Activated CD8-positive, alpha-beta T cell treated with anti-CD3 and anti-CD28 coated beads for 36 hours (primary cell): ENCODE data around the gene RAD51B. TPM values are rescaled to one million over a fixed set of nuclear protein-coding genes. Genes with fewer than 3 reads are reported as not detected.

Source experiments
- ATAC-seq: fragments of 200-7000 bp; cut with Tn5 transposase; one replicate; pipeline ENCODE4 v1.10.0; 2021; ENCODE audit warnings: mild to moderate bottlenecking, moderate library complexity
- CTCF ChIA-PET: fragments of 350-600 bp; sonication (Branson Sonifier 250); formaldehyde crosslinking; loops from one replicate; lab custom pipeline; 2021; ENCODE audit warnings: antibody characterized with exemption; lab: Charles Lee
- POLR2A ChIA-PET: fragments of 350-600 bp; sonication (Branson Sonifier 250); formaldehyde crosslinking; loops from one replicate; lab custom pipeline; 2021; ENCODE audit warnings: antibody characterized with exemption; lab: Charles Lee
- DNase-seq: peaks from one replicate; pipeline ENCODE4 v3.0.0-alpha.2; 2020
- H3K27ac Mint-ChIP-seq: one replicate; pipeline ENCODE4 v1.8.0; 2021; ENCODE audit warnings: mild to moderate bottlenecking, mixed read lengths
- H3K27me3 Mint-ChIP-seq: one replicate; pipeline ENCODE4 v1.8.0; 2021; ENCODE audit warnings: mixed read lengths
- H3K36me3 Mint-ChIP-seq: one replicate; pipeline ENCODE4 v1.8.0; 2021; ENCODE audit warnings: low read depth, mixed read lengths
- H3K4me1 Mint-ChIP-seq: one replicate; pipeline ENCODE4 v1.8.0; 2021; ENCODE audit warnings: low read depth, mixed read lengths
- H3K4me3 Mint-ChIP-seq: one replicate; pipeline ENCODE4 v1.8.0; 2021; ENCODE audit warnings: mild to moderate bottlenecking, moderate library complexity, mixed read lengths
- H3K9me3 Mint-ChIP-seq: one replicate; pipeline ENCODE4 v1.8.0; 2021; ENCODE audit warnings: mixed read lengths
- intact Hi-C: fragments of 100-400 bp; cut with micrococcal nuclease; formaldehyde crosslinking; loops from one replicate; pipeline ENCODE4 v1.10.0; 2022
- total RNA-seq, 2 experiments: library from RNA; stranded (reverse); gene quantifications; one replicate each; pipeline ENCODE4 v1.2.3, GENCODE V29; 2021
- TF ChIP-seq, protein P1 (sequence below): fragments of 200-600 bp; IDR thresholded peaks from one replicate; pipeline ENCODE4 v1.8.0; 2022; ENCODE audit warnings: antibody characterized with exemption, mild to moderate bottlenecking

Gene RAD51B
- total RNA-seq, 2 experiments from 2014 or later = 38.2 to 40.6 TPM

DNA sequence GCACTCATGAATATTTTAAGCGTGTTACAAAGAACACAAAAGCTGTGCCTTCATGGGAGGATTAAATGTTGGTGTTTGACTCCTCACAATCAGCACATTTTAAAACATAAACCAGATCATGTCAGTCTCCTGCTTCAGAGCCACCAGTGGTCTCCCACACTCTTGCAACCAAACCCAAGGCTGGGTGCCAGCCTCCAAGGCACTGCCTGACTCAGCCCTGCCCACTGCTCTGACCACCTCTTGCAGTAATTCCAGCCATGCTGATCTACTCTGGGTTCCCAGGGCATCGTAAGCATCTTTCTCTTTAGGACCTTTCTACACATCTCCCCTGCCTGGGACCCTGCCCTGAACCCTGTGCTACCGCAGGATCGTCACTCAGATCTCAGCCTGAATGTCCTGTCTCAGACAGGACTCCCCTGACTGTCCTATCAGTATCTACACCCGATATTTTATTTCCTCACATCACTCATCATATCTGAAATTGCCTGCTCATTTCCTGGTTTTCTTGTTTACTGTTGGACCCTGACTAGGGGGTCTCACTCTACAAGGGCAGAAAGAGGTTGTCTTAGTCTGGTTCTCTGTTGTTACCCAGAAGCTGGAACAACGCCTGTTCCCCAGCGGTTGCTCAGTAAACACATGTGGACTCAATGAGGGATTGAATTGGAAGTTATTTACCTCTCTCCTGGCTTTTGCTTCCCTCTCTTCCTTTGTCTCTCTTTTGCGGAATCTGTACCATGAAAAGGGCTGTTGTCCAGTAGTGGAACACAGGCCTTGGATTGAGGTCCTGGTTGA is 449.8 kb downstream of the RAD51B start:
- peaks cover 43% of the 10 kb centered on the region for H3K4me1 Mint-ChIP-seq
- ChIA-PET CTCF (interaction anchor here (1.1 kb wide), 1 partner anchor 20 kb away, joined by 3 read pairs; no protein-coding TSS in a partner anchor), POLR2A (interaction anchor here (1.0 to 1.7 kb wide), 3 partner anchors 10 to 15 kb away, joined by 3 to 4 read pairs (median 3); no protein-coding TSS in a partner anchor)
- no peaks in the 10 kb centered on the region for H3K9me3 Mint-ChIP-seq
- peak overlapping the region; percentile 74 for H3K27ac Mint-ChIP-seq
- no peaks in the 10 kb centered on the region for H3K36me3 Mint-ChIP-seq
- intact Hi-C loops = no loop called here
- peak; percentile 47 for ATAC-seq
- peak; percentile 23 for DNase-seq
- TF ChIP-seq, protein P1, sequence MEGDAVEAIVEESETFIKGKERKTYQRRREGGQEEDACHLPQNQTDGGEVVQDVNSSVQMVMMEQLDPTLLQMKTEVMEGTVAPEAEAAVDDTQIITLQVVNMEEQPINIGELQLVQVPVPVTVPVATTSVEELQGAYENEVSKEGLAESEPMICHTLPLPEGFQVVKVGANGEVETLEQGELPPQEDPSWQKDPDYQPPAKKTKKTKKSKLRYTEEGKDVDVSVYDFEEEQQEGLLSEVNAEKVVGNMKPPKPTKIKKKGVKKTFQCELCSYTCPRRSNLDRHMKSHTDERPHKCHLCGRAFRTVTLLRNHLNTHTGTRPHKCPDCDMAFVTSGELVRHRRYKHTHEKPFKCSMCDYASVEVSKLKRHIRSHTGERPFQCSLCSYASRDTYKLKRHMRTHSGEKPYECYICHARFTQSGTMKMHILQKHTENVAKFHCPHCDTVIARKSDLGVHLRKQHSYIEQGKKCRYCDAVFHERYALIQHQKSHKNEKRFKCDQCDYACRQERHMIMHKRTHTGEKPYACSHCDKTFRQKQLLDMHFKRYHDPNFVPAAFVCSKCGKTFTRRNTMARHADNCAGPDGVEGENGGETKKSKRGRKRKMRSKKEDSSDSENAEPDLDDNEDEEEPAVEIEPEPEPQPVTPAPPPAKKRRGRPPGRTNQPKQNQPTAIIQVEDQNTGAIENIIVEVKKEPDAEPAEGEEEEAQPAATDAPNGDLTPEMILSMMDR = no peak
- no peaks in the 10 kb centered on the region for H3K27me3 Mint-ChIP-seq
- no peak overlapping the region for H3K4me3 Mint-ChIP-seq

DNA sequence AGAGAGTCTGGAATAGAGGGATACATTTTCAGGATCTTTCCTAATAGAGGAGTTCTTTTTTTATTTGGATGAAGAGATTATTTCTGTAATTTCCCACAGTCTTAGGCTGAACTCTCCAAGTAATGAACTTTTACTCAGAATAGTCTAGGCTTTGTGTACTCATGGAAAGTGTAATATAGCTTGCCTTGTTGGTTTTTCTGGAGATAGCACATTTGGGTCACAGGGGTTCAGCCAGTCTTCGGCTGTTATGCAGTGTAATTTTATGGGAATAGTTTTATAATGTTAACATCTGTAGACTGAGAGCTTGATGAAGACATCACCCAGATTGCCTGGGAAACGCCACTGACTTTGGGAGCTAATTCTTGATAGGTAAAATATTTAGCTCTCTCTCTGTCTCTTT is 450.8 kb downstream of the RAD51B start:
- CTCF ChIA-PET = interaction anchor here (1.1 to 2.0 kb wide), 3 partner anchors 9 to 21 kb away, joined by 3 to 6 read pairs (median 4); no protein-coding TSS in a partner anchor
- Mint-ChIP-seq H3K9me3 (no peaks in the 10 kb centered on the region), H3K27me3 (no peaks in the 10 kb centered on the region), H3K36me3 (no peaks in the 10 kb centered on the region), H3K4me3 (no peak overlapping the region), H3K4me1 (peaks cover 51% of the 10 kb centered on the region), H3K27ac (no peak overlapping the region)
- TF ChIP-seq, protein P1 = no peak
- DNase-seq (no peak), ATAC-seq (no peak)
- intact Hi-C loops = no loop called here
- POLR2A ChIA-PET = interaction anchor here (1.7 kb wide), 1 partner anchor 11 kb away, joined by 3 read pairs; no protein-coding TSS in a partner anchor

DNA sequence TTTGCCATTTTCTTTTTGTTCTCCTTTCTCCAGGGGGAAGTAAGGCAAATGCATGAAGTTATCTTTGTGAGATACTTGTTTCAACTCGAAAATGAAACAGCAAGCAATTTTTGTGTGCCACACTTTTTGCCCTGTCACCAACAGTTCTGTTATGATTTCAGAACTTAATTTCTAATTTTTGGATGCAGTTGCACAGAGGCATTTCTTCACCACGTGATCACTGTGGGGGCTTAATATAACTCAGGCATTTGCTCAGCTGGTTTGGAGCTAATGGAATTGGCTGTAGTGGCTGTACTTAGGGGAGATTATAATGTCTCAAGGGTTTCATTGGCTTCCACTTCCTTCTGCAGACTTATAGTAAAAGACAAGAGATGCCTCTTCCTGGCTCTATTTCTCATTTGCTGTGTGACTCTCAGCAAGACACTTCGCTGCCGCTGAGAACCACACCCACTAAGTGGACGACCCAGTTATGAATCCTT is 452.4 kb downstream of the RAD51B start:
- DNase-seq (no peak), ATAC-seq (no peak)
- TF ChIP-seq, protein P1 = no peak
- intact Hi-C loops = no loop called here
- Mint-ChIP-seq H3K9me3 (no peaks in the 10 kb centered on the region), H3K27me3 (no peaks in the 10 kb centered on the region), H3K27ac (peak overlapping the region; percentile 39), H3K4me1 (peaks cover 59% of the 10 kb centered on the region), H3K4me3 (no peak overlapping the region), H3K36me3 (no peaks in the 10 kb centered on the region)
- ChIA-PET POLR2A (interaction anchor here (1.3 to 1.5 kb wide), 2 partner anchors 13 to 524 kb away, joined by 3 to 4 read pairs; no protein-coding TSS in a partner anchor), CTCF (interaction anchor here (2.0 kb wide), 1 partner anchor 12 kb away, joined by 6 read pairs; no protein-coding TSS in a partner anchor)

DNA sequence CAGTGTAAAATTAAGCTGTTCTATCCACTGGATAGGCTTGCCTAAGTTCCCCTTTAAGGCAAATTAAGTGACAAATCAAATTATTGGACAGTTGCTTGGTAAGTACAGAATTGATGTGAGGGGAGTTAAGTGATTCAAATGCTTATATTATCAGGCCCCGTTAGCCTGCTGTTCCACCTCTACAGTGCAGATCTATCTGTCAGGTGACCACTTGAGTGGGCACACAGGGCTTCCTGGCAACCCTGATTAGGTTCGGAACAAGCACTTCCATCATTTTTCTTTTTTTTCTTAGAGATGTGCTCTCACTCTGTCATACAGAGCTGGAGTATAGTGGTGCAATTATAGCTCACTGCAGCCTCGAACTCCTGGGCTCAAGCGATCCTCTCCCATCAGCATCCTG is 453.8 kb downstream of the RAD51B start:
- Mint-ChIP-seq H3K9me3 (no peaks in the 10 kb centered on the region), H3K4me3 (no peak overlapping the region), H3K36me3 (no peaks in the 10 kb centered on the region), H3K27me3 (no peaks in the 10 kb centered on the region), H3K4me1 (peaks cover 47% of the 10 kb centered on the region), H3K27ac (no peak overlapping the region)
- TF ChIP-seq, protein P1 = no peak
- POLR2A ChIA-PET = interaction anchor here (0.8 kb wide), 1 partner anchor 9 kb away, joined by 3 read pairs; no protein-coding TSS in a partner anchor
- CTCF ChIA-PET = interaction anchor here (1.0 kb wide), 1 partner anchor 12 kb away, joined by 3 read pairs; no protein-coding TSS in a partner anchor
- DNase-seq = no peak
- intact Hi-C loops = no loop called here
- ATAC-seq = no peak
